BLaER1 treated with 17β-estradiol and CSF1 and Interleukin-3, amounts not matched to agents 10 nM and 100 nM (cell line): ENCODE data around the gene WNT10A.
"Not testable (repeated sequence)": the region's sequence is repeated elsewhere in the genome, so short reads cannot be mapped to it uniquely, and the experiment has no call there.

ENCODE experiments used
- H3K27ac ChIP-seq, 11 experiments: shearing (Covaris generic); formaldehyde crosslinking; 2 replicates each; pipeline ENCODE4 v1.8.1; 2022
- H3K27me3 ChIP-seq, 11 experiments: shearing (Covaris generic); formaldehyde crosslinking; 2 replicates each; pipeline ENCODE4 v1.8.1; 2022
- H3K36me3 ChIP-seq, 11 experiments: shearing (Covaris generic); formaldehyde crosslinking; 2 replicates each; pipeline ENCODE4 v1.8.1; 2022
- H3K4me1 ChIP-seq, 10 experiments: shearing (Covaris generic); formaldehyde crosslinking; 2 replicates each; pipeline ENCODE4 v1.8.1; 2022
- H3K4me2 ChIP-seq, 11 experiments: shearing (Covaris generic); formaldehyde crosslinking; 2 replicates each; pipeline ENCODE4 v1.8.1; 2022
- H3K4me3 ChIP-seq, 10 experiments: shearing (Covaris generic); formaldehyde crosslinking; 2 replicates each; pipeline ENCODE4 v1.8.1; 2022
- H3K9ac ChIP-seq, 11 experiments: shearing (Covaris generic); formaldehyde crosslinking; 2 replicates each; pipeline ENCODE4 v1.8.1; 2022
- H3K9me3 ChIP-seq, 11 experiments: shearing (Covaris generic); formaldehyde crosslinking; replicated peaks in 1 of 11; 2 replicates each; pipeline ENCODE4 v1.8.1; 2022
- H4K20me1 ChIP-seq, 11 experiments: shearing (Covaris generic); formaldehyde crosslinking; 2 replicates each; pipeline ENCODE4 v1.8.1; 2022
- Cebpa-rat ChIP-seq, 11 experiments: shearing (Covaris generic); IDR thresholded peaks; 2 replicates each; pipeline ENCODE4 v1.8.1; 2022

Gene WNT10A

GRCh38 chr2:218910741-218911140, 30.1 kb downstream of the WNT10A start:
- Histone ChIP-seq H3K4me1 (peaks cover 0 to 6% (median 0%) of the 10 kb centered on the region in 10 experiments; a peak in 2 of 20 replicates), H4K20me1 (0 out of 22 replicates have a peak, but pooled peaks cover 0 to 5% (median 0%) of the 10 kb centered on the region in 11 experiments), H3K36me3 (no peaks in the 10 kb centered on the region), H3K4me2 (no peak overlapping the region), H3K27ac (no peak overlapping the region), H3K27me3 (peaks cover 0 to 9% (median 0%) of the 10 kb centered on the region in 11 experiments; a peak in 7 of 22 replicates), H3K4me3 (no peak overlapping the region), H3K9ac (no peak overlapping the region), H3K9me3 (peaks cover 0 to 6% (median 0%) of the 10 kb centered on the region in 11 experiments; a peak in 2 of 22 replicates)
- no peak for TF ChIP-seq Cebpa-rat (IDR thresholded peaks at IDR 0.05)

GRCh38 chr2:218920504-218920903, 39.9 kb downstream of the WNT10A start:
- no peaks in the 10 kb centered on the region for H4K20me1 ChIP-seq
- H3K4me3 ChIP-seq, result no peak overlapping the region
- no peak overlapping the region for H3K9ac ChIP-seq
- H3K27me3 ChIP-seq, result no peaks in the 10 kb centered on the region
- no peak overlapping the region for H3K4me2 ChIP-seq
- no peak for TF ChIP-seq Cebpa-rat (IDR thresholded peaks at IDR 0.05)
- H3K4me1 ChIP-seq, result peaks cover 0 to 5% (median 0%) of the 10 kb centered on the region in 10 experiments; a peak in 3 of 20 replicates
- H3K27ac ChIP-seq, result no peak overlapping the region
- H3K9me3 ChIP-seq, result peaks cover 16 to 40% (median 28%) of the 10 kb centered on the region in 11 experiments
- peaks cover 0 to 7% (median 0%) of the 10 kb centered on the region in 11 experiments; a peak in 2 of 22 replicates for H3K36me3 ChIP-seq

GRCh38 chr2:218924757-218925156, 44.1 kb downstream of the WNT10A start:
- no peaks in the 10 kb centered on the region for H3K27me3 ChIP-seq
- H3K4me2 ChIP-seq, result no peak overlapping the region
- H3K4me3 ChIP-seq, result no peak overlapping the region
- H3K36me3 ChIP-seq, result peaks cover 0 to 7% (median 0%) of the 10 kb centered on the region in 11 experiments; a peak in 2 of 22 replicates
- peaks cover 17 to 48% (median 34%) of the 10 kb centered on the region in 11 experiments for H3K9me3 ChIP-seq
- H3K4me1 ChIP-seq, result peaks cover 0 to 5% (median 0%) of the 10 kb centered on the region in 10 experiments; a peak in 3 of 20 replicates
- TF ChIP-seq Cebpa-rat (IDR thresholded peaks at IDR 0.05), result no peak
- H4K20me1 ChIP-seq, result no peaks in the 10 kb centered on the region
- no peak overlapping the region for H3K27ac ChIP-seq
- no peak overlapping the region for H3K9ac ChIP-seq

- no peak overlapping the region for H3K4me2 ChIP-seq
- no peak for TF ChIP-seq Cebpa-rat (IDR thresholded peaks at IDR 0.05)
- H3K36me3 ChIP-seq, result peaks cover 0 to 7% (median 0%) of the 10 kb centered on the region in 11 experiments; a peak in 2 of 22 replicates
- H3K4me3 ChIP-seq, result no peak overlapping the region
- H3K9ac ChIP-seq, result no peak overlapping the region
- H3K4me1 ChIP-seq, result peaks cover 0 to 5% (median 0%) of the 10 kb centered on the region in 10 experiments; a peak in 3 of 20 replicates
- no peaks in the 10 kb centered on the region for H4K20me1 ChIP-seq
- H3K9me3 ChIP-seq, result peaks cover 24 to 54% (median 39%) of the 10 kb centered on the region in 11 experiments
- H3K27ac ChIP-seq, result no peak overlapping the region
- H3K27me3 ChIP-seq, result no peaks in the 10 kb centered on the region
Measured at GRCh38 chr2:218925434-218925833, 44.8 kb downstream of the WNT10A start.

- H3K27me3 ChIP-seq, result no peaks in the 10 kb centered on the region
- H3K9ac ChIP-seq, result no peak overlapping the region
- peaks cover 0 to 7% (median 0%) of the 10 kb centered on the region in 11 experiments; a peak in 2 of 22 replicates for H3K36me3 ChIP-seq
- no peak overlapping the region for H3K27ac ChIP-seq
- H4K20me1 ChIP-seq, result no peaks in the 10 kb centered on the region
- peaks cover 26 to 47% (median 41%) of the 10 kb centered on the region in 11 experiments for H3K9me3 ChIP-seq
- H3K4me1 ChIP-seq, result peaks cover 0 to 4% (median 0%) of the 10 kb centered on the region in 10 experiments; a peak in 3 of 20 replicates
- H3K4me2 ChIP-seq, result no peak overlapping the region
- no peak overlapping the region for H3K4me3 ChIP-seq
- TF ChIP-seq Cebpa-rat (IDR thresholded peaks at IDR 0.05), result no peak
Measured at GRCh38 chr2:218927422-218927821, 46.8 kb downstream of the WNT10A start.

- H3K36me3 ChIP-seq, result peaks cover 0 to 7% (median 0%) of the 10 kb centered on the region in 11 experiments; a peak in 2 of 22 replicates
- no peak overlapping the region for H3K9ac ChIP-seq
- H3K27me3 ChIP-seq, result no peaks in the 10 kb centered on the region
- H4K20me1 ChIP-seq, result no peaks in the 10 kb centered on the region
- H3K4me1 ChIP-seq, result 0 out of 20 replicates have a peak, but pooled peaks cover 0 to 4% (median 0%) of the 10 kb centered on the region in 10 experiments
- peaks cover 25 to 45% (median 37%) of the 10 kb centered on the region in 11 experiments for H3K9me3 ChIP-seq
- TF ChIP-seq Cebpa-rat (IDR thresholded peaks at IDR 0.05), result no peak
- no peak overlapping the region for H3K4me2 ChIP-seq
- H3K27ac ChIP-seq, result no peak overlapping the region
- no peak overlapping the region for H3K4me3 ChIP-seq
Measured at GRCh38 chr2:218927876-218928275, 47.2 kb downstream of the WNT10A start.

GRCh38 chr2:218930488-218930887, 49.8 kb downstream of the WNT10A start:
- H3K9me3 ChIP-seq, result peaks cover 7 to 22% (median 14%) of the 10 kb centered on the region in 11 experiments; a peak in 19 of 22 replicates
- H3K27me3 ChIP-seq, H4K20me1 ChIP-seq, H3K9ac ChIP-seq, H3K4me3 ChIP-seq, H3K27ac ChIP-seq, H3K4me2 ChIP-seq, H3K36me3 ChIP-seq, H3K4me1 ChIP-seq: not testable (repeated sequence)

GRCh38 chr2:218931751-218932150, 51.1 kb downstream of the WNT10A start:
- peaks cover 7 to 22% (median 14%) of the 10 kb centered on the region in 11 experiments; a peak in 19 of 22 replicates for H3K9me3 ChIP-seq
- not testable (repeated sequence) for H3K9ac ChIP-seq, H3K4me3 ChIP-seq, H3K36me3 ChIP-seq, H3K4me2 ChIP-seq, H3K27ac ChIP-seq, H3K27me3 ChIP-seq, H4K20me1 ChIP-seq, H3K4me1 ChIP-seq
